Activated naive CD8-positive, alpha-beta T cell treated with anti-CD3 and anti-CD28 coated beads, Interleukin-2, amount 10 ng/mL, durations not matched to agents 7 days and 5 days (primary cell): Measurements from ENCODE around the gene TEX13D. TPM values are rescaled to one million over a fixed set of nuclear protein-coding genes. Genes with fewer than 3 reads are reported as not detected.
A peak's percentile ranks its signal among the peaks of the same experiment; 100 is the strongest.
"Not testable (repeated sequence)": the region's sequence is repeated elsewhere in the genome, so short reads cannot be mapped to it uniquely, and the experiment has no call there.

Source experiments
- ATAC-seq: fragments of 150-1000 bp; cut with Tn5 transposase; one replicate; pipeline ENCODE4 v1.10.0; 2021; ENCODE audit warnings: low read depth, moderate library complexity
- POLR2A ChIA-PET: fragments of 350-600 bp; sonication (Branson Sonifier 250); formaldehyde crosslinking; loops from one replicate; lab custom pipeline; 2021; ENCODE audit warnings: antibody characterized with exemption; lab: Charles Lee
- DNase-seq: peaks from one replicate; pipeline ENCODE4 v3.0.0; 2021
- H3K27ac Mint-ChIP-seq: one replicate; pipeline ENCODE4 v1.8.0; 2022; ENCODE audit warnings: mild to moderate bottlenecking, mixed read lengths
- H3K27me3 Mint-ChIP-seq: one replicate; pipeline ENCODE4 v1.8.0; 2022; ENCODE audit warnings: mild to moderate bottlenecking, moderate library complexity, mixed read lengths
- H3K36me3 Mint-ChIP-seq: one replicate; pipeline ENCODE4 v1.8.0; 2021; ENCODE audit warnings: mild to moderate bottlenecking, mixed read lengths
- H3K4me1 Mint-ChIP-seq: one replicate; pipeline ENCODE4 v1.8.0; 2021; ENCODE audit warnings: mixed read lengths
- H3K4me3 Mint-ChIP-seq: one replicate; pipeline ENCODE4 v1.8.0; 2022; ENCODE audit warnings: mild to moderate bottlenecking, moderate library complexity, mixed read lengths
- H3K9me3 Mint-ChIP-seq: one replicate; pipeline ENCODE4 v1.8.0; 2021; ENCODE audit warnings: mixed read lengths
- total RNA-seq, 2 experiments: library from RNA; stranded (reverse); gene quantifications; one replicate each; pipeline ENCODE4 v1.2.3, GENCODE V29; 2021

Gene TEX13D
- total RNA-seq: not detected

DNA sequence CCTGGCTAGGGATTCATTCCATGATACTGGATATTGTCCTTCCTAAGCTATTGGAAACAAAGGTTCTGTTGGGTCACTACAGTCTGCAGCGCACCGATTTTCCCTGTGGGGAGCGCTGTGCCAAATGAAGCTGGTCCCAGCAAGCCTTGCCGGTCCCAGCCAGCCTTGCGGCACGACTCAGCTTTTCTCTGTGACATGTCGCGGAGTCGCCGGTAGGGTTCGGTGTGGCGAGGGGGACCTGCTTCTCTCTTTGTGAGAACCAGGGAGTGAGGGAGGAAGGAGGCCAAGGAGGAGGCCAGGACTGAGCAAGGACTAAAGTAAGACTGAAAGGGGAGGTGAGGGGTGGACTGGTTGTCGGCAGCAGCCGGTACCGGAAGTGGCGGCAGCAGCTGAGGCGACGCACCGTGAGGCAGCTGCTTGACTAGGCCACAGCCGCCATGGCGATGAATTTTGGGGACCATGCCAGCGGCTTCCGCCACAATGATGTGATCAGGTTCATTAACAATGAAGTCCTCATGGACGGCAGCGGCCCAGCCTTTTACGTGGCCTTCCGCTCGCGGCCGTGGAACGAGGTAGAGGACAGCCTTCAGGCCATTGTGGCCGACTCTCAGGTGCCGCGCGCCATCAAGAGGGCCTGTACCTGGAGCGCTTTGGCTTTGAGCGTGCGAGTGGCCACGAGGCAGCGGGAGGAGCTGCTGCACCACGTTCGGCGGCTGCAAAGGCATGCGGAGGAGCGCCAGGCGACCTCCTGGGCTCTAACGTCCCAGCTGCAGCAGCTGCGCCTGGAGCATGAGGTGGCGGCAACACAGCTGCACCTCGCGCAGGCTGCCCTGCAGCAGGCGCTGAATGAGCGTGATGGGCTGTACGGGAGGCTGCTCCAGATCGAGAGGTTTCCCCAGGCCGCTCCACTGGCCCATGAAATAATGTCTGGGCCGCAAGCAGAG is at the start of gene TEX13D:
TSS of gene TEX13D (plus strand) at position 180 of the 944 bp plus-strand sequence. CDS start at position 438, 258 bp downstream.
- ATAC-seq: no peak
- no peaks in the 10 kb centered on the region for H3K36me3 Mint-ChIP-seq
- POLR2A ChIA-PET: no interaction called here
- DNase-seq: no peak
- H3K4me3 Mint-ChIP-seq: no peak within 1 kb of the TSS
- peaks cover 23% of the 10 kb centered on the region for H3K4me1 Mint-ChIP-seq
- H3K27ac Mint-ChIP-seq: no peak within 1 kb of the TSS
- H3K27me3 Mint-ChIP-seq: no peaks in the 10 kb centered on the region
- H3K9me3 Mint-ChIP-seq: no peaks in the 10 kb centered on the region

DNA sequence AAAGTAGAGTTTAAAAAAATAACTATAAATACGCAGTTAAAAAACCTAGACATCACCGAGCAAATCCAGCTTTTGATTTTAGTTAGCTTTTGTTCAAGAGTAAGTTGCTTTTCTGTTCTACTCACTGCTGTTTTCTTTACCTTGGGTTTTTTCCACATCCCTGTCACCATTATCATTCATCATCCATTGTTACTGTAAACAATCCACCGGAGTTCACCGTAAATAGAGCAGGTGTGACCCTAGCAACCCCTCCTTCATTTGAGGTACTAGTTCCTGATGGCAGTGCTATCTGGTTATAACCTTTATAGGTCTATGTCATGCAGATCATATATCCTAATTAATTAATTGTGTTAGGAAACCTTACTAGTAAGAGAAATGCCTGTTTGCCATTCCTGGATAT is 43.0 kb upstream of the TEX13D start:
- no peak overlapping the region for H3K4me3 Mint-ChIP-seq
- H3K27ac Mint-ChIP-seq: no peak overlapping the region
- no peaks in the 10 kb centered on the region for H3K4me1 Mint-ChIP-seq
- ATAC-seq: no peak
- peaks cover 8% of the 10 kb centered on the region for H3K36me3 Mint-ChIP-seq
- POLR2A ChIA-PET: no interaction called here
- no peaks in the 10 kb centered on the region for H3K27me3 Mint-ChIP-seq
- no peak for DNase-seq
- H3K9me3 Mint-ChIP-seq: peaks cover 1% of the 10 kb centered on the region

- ATAC-seq: no peak
Measured at GRCh38 chrX:124293810-124294209, 38.6 kb upstream of the TEX13D start.

GRCh38 chrX:124299323-124299722 is 33.1 kb upstream of the TEX13D start:
- POLR2A ChIA-PET: not testable (repeated sequence)

More at GRCh38 chrX:124293810-124294209, 38.6 kb upstream of the TEX13D start:
- Mint-ChIP-seq H3K4me1 (no peaks in the 10 kb centered on the region), H3K27me3 (no peaks in the 10 kb centered on the region), H3K4me3 (no peak overlapping the region), H3K27ac (no peak overlapping the region), H3K9me3 (peaks cover 3% of the 10 kb centered on the region), H3K36me3 (peaks cover 3% of the 10 kb centered on the region)
- DNase-seq: no peak
- POLR2A ChIA-PET: no interaction called here

DNA sequence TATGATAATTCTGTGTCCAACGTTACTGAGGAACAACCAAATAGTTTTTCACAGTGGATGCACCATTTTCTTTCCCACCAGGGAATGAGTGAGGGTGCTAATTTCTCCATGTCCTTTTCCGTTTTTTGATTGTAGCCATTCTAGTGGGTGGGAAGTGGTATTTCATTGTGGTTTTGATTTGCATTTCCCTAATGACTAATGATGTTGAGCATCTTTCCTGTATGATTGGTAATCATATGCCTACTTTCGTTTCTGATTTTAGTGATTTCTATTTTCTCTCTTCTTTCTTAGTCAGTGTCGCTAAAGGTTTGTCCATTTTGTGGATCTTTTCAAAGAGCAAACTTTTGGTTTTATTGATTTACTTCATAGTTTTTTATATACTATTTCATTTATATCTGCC is 32.1 kb upstream of the TEX13D start:
- Mint-ChIP-seq H3K27me3 (no peaks in the 10 kb centered on the region), H3K27ac (no peak overlapping the region), H3K4me1 (peaks cover 9% of the 10 kb centered on the region), H3K9me3 (peaks cover 3% of the 10 kb centered on the region), H3K36me3 (no peaks in the 10 kb centered on the region), H3K4me3 (no peak overlapping the region)
- no peak for ATAC-seq
- POLR2A ChIA-PET: no interaction called here
- no peak for DNase-seq

More at GRCh38 chrX:124299323-124299722, 33.1 kb upstream of the TEX13D start:
- not testable (repeated sequence) for DNase-seq, ATAC-seq, H3K4me3 Mint-ChIP-seq, H3K36me3 Mint-ChIP-seq, H3K9me3 Mint-ChIP-seq, H3K4me1 Mint-ChIP-seq, H3K27ac Mint-ChIP-seq, H3K27me3 Mint-ChIP-seq

DNA sequence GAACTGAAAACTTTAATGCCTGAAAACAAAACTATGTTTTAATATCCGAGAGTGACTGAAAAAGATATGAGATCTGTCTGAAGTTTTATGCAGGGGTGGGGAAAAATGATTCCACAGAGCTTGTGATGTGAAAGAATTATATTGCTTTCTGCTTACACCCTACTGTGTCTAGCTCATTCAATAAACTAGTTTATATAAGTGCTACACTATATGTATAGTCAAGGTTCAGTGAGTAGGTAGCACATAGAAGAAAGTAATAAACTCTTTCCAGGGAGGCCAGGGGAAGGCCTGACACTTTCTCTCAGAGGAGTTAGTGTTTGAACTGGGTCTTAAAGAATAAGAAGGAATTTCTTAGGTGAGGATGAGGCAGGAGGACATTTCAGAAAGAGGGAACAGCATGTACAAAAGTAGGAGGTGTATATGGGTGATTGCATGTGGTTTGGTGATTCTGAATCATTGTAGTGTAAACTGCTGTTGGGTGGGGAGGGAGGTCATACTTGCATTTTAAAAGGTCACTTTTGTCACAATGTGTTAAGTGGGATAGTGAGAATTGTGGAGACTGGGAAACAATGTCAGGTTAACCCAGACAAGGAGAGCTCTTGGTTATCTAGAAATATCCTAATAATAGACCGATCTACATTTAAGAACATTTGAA is 25.1 kb upstream of the TEX13D start:
- H3K4me1 Mint-ChIP-seq: peaks cover 5% of the 10 kb centered on the region

GRCh38 chrX:124325732-124326131 is 6.7 kb upstream of the TEX13D start:
- Mint-ChIP-seq H3K4me1 (peaks cover 5% of the 10 kb centered on the region), H3K9me3 (no peaks in the 10 kb centered on the region), H3K4me3 (no peak overlapping the region), H3K36me3 (no peaks in the 10 kb centered on the region), H3K27ac (no peak overlapping the region), H3K27me3 (no peaks in the 10 kb centered on the region)
- DNase-seq (no peak), ATAC-seq (no peak)
- POLR2A ChIA-PET: no interaction called here

More for the DNA sequence above, 25.1 kb upstream of the TEX13D start:
- ATAC-seq: no peak
- Mint-ChIP-seq H3K27me3 (no peaks in the 10 kb centered on the region), H3K36me3 (peaks cover 1% of the 10 kb centered on the region), H3K27ac (peak overlapping the region; percentile 8), H3K4me3 (no peak overlapping the region), H3K9me3 (peaks cover 4% of the 10 kb centered on the region)
- POLR2A ChIA-PET: no interaction called here
- DNase-seq: no peak

GRCh38 chrX:124328765-124329164 is 3.7 kb upstream of the TEX13D start:
- no peaks in the 10 kb centered on the region for H3K9me3 Mint-ChIP-seq
- no peak overlapping the region for H3K4me3 Mint-ChIP-seq
- no peak overlapping the region for H3K27ac Mint-ChIP-seq
- H3K4me1 Mint-ChIP-seq: peaks cover 12% of the 10 kb centered on the region
- DNase-seq (no peak), ATAC-seq (no peak)
- no peaks in the 10 kb centered on the region for H3K36me3 Mint-ChIP-seq
- no peaks in the 10 kb centered on the region for H3K27me3 Mint-ChIP-seq
- POLR2A ChIA-PET: no interaction called here

DNA sequence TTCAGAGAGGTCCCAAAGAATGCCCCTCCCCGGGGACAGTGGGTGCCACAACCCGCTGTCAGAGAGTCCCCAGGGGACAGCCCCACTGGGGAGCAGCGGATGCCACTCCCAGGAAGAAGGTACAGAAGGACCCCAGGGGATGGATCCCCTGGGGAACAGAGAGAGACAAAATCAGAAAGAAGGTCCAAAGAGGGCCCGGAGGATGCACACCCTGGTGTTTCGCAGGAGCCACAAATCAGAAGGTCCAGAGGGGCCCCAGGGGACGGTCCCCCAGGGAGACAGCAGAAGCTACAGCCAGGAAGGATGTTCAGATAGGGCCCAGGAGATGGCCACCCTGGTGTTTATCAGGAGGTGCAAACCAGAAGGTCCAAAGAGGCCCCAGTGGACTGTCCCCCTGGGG is 1.4 kb downstream of the TEX13D start:
- H3K27ac Mint-ChIP-seq: no peak overlapping the region
- POLR2A ChIA-PET: no interaction called here
- no peak overlapping the region for H3K4me3 Mint-ChIP-seq
- no peaks in the 10 kb centered on the region for H3K36me3 Mint-ChIP-seq
- DNase-seq: no peak
- H3K27me3 Mint-ChIP-seq: no peaks in the 10 kb centered on the region
- no peaks in the 10 kb centered on the region for H3K9me3 Mint-ChIP-seq
- ATAC-seq: no peak
- peaks cover 23% of the 10 kb centered on the region for H3K4me1 Mint-ChIP-seq

DNA sequence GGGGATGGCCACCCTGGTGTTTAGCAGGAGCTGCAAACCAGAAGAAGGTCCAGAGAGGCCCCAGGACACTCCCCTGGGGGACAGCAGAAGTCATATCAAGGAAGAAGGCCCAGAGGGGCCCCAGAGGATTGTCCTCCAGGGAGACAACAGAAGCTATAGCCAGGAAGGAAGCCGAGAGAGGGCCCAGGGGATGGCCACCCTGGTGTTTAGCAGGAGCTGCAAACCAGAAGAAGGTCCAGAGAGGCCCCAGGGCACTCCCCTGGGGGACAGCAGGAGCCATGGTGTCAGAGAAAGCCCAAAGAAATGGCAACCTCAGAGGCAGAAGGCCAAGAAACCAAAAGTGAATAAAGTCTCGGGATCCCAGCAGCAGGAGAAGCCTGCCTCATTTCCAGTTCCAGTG is 2.1 kb downstream of the TEX13D start:
- not testable (repeated sequence) for ATAC-seq

GRCh38 chrX:124335598-124335997 is 3.1 kb downstream of the TEX13D start:
- H3K27me3 Mint-ChIP-seq: no peaks in the 10 kb centered on the region
- no peaks in the 10 kb centered on the region for H3K36me3 Mint-ChIP-seq
- POLR2A ChIA-PET: no interaction called here
- H3K27ac Mint-ChIP-seq: peak overlapping the region; percentile 8
- H3K4me1 Mint-ChIP-seq: peaks cover 26% of the 10 kb centered on the region
- no peaks in the 10 kb centered on the region for H3K9me3 Mint-ChIP-seq
- no peak for DNase-seq
- no peak for ATAC-seq
- H3K4me3 Mint-ChIP-seq: no peak overlapping the region

More for the DNA sequence above, 2.1 kb downstream of the TEX13D start:
- peaks cover 28% of the 10 kb centered on the region for H3K4me1 Mint-ChIP-seq
- DNase-seq, POLR2A ChIA-PET, H3K27ac Mint-ChIP-seq, H3K27me3 Mint-ChIP-seq, H3K4me3 Mint-ChIP-seq, H3K36me3 Mint-ChIP-seq, H3K9me3 Mint-ChIP-seq: not testable (repeated sequence)

GRCh38 chrX:124337916-124338315 is 5.5 kb downstream of the TEX13D start:
- DNase-seq: no peak
- no peaks in the 10 kb centered on the region for H3K36me3 Mint-ChIP-seq
- H3K4me3 Mint-ChIP-seq: no peak overlapping the region
- H3K4me1 Mint-ChIP-seq: peaks cover 36% of the 10 kb centered on the region
- POLR2A ChIA-PET: no interaction called here
- no peaks in the 10 kb centered on the region for H3K9me3 Mint-ChIP-seq
- ATAC-seq: no peak
- no peak overlapping the region for H3K27ac Mint-ChIP-seq
- H3K27me3 Mint-ChIP-seq: no peaks in the 10 kb centered on the region

DNA sequence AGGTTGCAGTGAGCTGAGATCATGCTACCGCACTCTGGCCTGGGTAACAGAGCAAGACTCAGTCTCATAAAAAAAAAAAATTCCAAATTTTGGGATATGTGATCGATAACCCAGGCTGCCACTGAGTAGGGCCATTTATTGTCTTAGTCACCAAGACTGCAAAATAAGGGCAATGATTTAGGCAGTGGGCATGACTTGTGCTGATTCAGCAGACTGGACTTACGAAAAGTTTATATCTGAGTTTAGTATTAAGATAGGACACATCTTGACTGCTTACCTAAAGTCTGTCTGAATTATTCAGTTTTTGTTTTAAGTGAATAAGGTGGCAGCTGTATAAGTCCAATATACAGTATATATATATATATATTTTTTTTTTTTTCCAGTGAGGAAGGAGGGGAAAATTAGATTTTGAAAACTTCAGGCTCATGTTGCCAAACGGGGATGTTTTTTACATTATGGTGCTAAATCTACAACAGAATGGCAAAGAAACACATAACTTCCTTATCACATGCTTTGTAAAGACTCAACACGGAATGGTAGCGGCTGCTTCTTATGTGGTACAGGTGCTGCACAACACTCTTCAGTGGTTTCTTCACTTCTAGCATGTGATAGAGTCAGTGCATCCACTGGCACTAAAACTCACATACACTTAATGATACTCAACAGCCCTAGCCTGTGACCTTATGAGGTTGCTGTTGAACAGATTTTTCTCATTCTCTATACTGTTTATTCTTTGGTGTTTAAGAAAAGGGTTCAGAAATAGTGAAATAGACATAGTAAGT is 6.5 kb downstream of the TEX13D start:
- Mint-ChIP-seq H3K4me3 (peak overlapping the region; percentile 41), H3K36me3 (no peaks in the 10 kb centered on the region), H3K9me3 (no peaks in the 10 kb centered on the region), H3K4me1 (peaks cover 46% of the 10 kb centered on the region), H3K27me3 (no peaks in the 10 kb centered on the region), H3K27ac (peak overlapping the region; percentile 66)
- POLR2A ChIA-PET: no interaction called here
- ATAC-seq (peak; percentile 88), DNase-seq (no peak)
